Common myeloid progenitor, CD34-positive (primary cell): ENCODE measurements around the gene VASN.

Experiments
- CTCF ChIA-PET: fragments of 350-600 bp; sonication (Branson Sonifier 250); formaldehyde crosslinking; loops from one replicate; lab custom pipeline; 2021; ENCODE audit warnings: antibody characterized with exemption; lab: Charles Lee
- POLR2A ChIA-PET: fragments of 350-600 bp; sonication (Branson Sonifier 250); formaldehyde crosslinking; loops from one replicate; lab custom pipeline; 2021; ENCODE audit warnings: antibody characterized with exemption; lab: Charles Lee
- DNase-seq, 3 donors: peaks; one replicate each; pipeline versions ENCODE4 v3.0.0 to v3.0.0-alpha.2; 2013
- H3K27ac ChIP-seq, 2 experiments: 1 replicate in 1 of 2; 2 replicates in 1 of 2; pipeline ENCODE4 v1.7.0; 2013; ENCODE audit warnings: inconsistent platforms in 2 of 2, low read length in 2 of 2, mild to moderate bottlenecking in 2 of 2, low read depth in 1 of 2, moderate library complexity in 1 of 2; ENCODE audit not compliant: severe bottlenecking in 2 of 2, insufficient read depth in 1 of 2, poor library complexity in 1 of 2
- H3K27me3 ChIP-seq, 5 experiments: replicated peaks in 2 of 5; 1 replicate in 3 of 5; 2 replicates in 2 of 5; pipeline versions ENCODE4 v1.6.1 to v1.7.0; 2013; ENCODE audit warnings: low read length in 4 of 5, mild to moderate bottlenecking in 2 of 5, moderate library complexity in 2 of 5, inconsistent platforms in 1 of 5; ENCODE audit not compliant: insufficient read depth in 5 of 5, control insufficient read depth in 4 of 5
- H3K36me3 ChIP-seq, 4 experiments: 1 replicate in 2 of 4; 2 replicates in 2 of 4; pipeline versions ENCODE4 v1.6.1 to v1.7.0; 2013; ENCODE audit warnings: low read length in 3 of 4, control low read depth in 1 of 4, mild to moderate bottlenecking in 1 of 4; ENCODE audit not compliant: control insufficient read depth in 4 of 4, insufficient read depth in 4 of 4
- H3K4me1 ChIP-seq, 4 experiments: 1 replicate in 3 of 4; 2 replicates in 1 of 4; pipeline versions ENCODE4 v1.6.1 to v1.7.1; 2013; ENCODE audit warnings: low read length in 3 of 4, mild to moderate bottlenecking in 3 of 4, control low read depth in 1 of 4, inconsistent platforms in 1 of 4, moderate library complexity in 1 of 4; ENCODE audit not compliant: control insufficient read depth in 4 of 4, insufficient read depth in 4 of 4; ENCODE audit errors: control extremely low read depth in 1 of 4
- H3K4me3 ChIP-seq, 7 experiments: 1 replicate in 4 of 7; 2 replicates in 3 of 7; pipeline versions ENCODE4 v1.5.1 to v1.7.0; 2013; ENCODE audit warnings: mild to moderate bottlenecking in 7 of 7, low read length in 6 of 7, moderate library complexity in 6 of 7, inconsistent platforms in 2 of 7, low read depth in 2 of 7, control low read depth in 1 of 7; ENCODE audit not compliant: insufficient read depth in 4 of 7, control insufficient read depth in 1 of 7; ENCODE audit errors: extremely low read depth in 1 of 7
- H3K9me3 ChIP-seq, 5 experiments: 1 replicate in 4 of 5; 2 replicates in 1 of 5; pipeline versions ENCODE4 v1.6.1 to v1.7.1; 2013; ENCODE audit warnings: low read length in 4 of 5, mild to moderate bottlenecking in 2 of 5, inconsistent platforms in 1 of 5, low read depth in 1 of 5, moderate library complexity in 1 of 5; ENCODE audit not compliant: control insufficient read depth in 4 of 5, insufficient read depth in 2 of 5; ENCODE audit errors: control extremely low read depth in 1 of 5
- WGBS: methylation state at CpG from one replicate; pipeline ENCODE4 v1.1.5; 2013; ENCODE audit not compliant: insufficient coverage; 5-methylcytosine and 5-hydroxymethylcytosine counted together

The VASN gene

DNA sequence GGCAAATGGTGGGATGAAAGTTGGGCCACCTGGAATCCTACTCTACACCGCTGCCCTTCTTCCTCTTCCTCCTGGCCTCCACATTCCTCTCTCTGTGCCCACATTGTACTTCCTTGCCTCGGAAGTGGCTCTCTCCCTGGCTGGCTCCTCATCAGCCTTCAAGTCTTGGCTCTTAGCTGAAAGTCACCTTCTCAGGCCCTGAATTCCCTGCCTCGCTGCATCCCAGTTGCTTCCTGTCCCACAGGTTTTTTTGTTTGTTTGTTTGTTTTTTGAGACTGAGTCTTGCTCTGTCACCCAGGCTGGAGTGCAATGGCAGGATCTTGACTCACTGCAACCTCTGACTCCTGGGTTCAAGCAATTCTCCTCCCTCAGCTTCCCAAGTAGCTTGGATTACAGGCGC lies 18.0 kb upstream of the VASN start:
- POLR2A ChIA-PET = no interaction called here
- H3K36me3 ChIP-seq = peaks cover 0 to 33% (median 19%) of the 10 kb centered on the region in 4 experiments

DNA sequence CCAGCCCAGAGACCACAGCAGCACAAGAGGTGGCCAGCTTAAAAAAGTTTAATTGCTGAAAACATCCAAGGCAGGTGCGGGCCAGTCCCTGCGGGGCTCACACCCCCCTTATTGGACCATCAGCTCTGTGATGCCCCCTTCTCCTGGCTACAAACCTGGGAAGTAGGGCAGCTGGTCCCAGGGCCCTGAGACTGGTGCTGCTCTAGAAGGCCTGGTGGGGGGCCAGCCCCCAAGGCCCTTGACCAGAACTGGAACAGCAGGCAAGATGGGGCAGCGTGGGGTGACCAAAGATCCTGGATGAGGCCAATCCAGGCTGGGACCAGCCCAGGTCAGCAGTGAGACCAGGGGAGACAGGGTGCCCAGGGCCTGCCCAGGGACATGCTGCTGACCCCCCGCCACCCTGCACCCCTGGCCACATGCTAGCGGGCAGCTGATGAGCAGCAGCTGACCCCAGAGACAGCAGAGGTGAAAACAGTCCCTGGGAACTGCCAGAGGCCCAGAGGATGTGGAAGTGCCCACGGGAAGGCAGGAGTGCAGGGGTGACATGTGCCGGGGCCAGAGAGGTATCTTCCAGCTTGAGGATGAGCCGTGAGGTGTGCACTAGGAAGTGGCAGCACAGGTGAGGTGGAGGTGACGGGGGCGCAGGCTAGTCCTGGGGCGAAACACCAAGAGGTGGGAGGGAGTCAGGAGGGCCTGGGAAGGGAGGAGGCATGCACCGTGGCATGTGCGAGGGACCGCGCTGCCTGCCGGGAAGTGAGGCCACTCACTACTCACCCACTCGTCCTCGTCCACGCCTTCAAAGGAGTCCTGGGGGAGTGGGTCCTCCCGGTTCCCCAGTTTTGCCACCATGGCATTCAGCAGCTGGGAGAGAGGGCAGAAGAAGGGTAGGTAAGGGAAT lies 16.9 kb upstream of the VASN start:
- Histone ChIP-seq H3K9me3 (no peaks in the 10 kb centered on the region), H3K4me1 (peaks cover 0 to 10% (median 9%) of the 10 kb centered on the region in 4 experiments), H3K27me3 (no peaks in the 10 kb centered on the region), H3K36me3 (peaks cover 0 to 41% (median 23%) of the 10 kb centered on the region in 4 experiments), H3K4me3 (no peak overlapping the region), H3K27ac (no peak overlapping the region)
- no peak for DNase-seq
- 100% methylated on average over 13 of the region's 20 CpGs for WGBS
- POLR2A ChIA-PET = no interaction called here
- CTCF ChIA-PET = no interaction called here

More for the DNA sequence above, 18.0 kb upstream of the VASN start:
- no peak overlapping the region for H3K27ac ChIP-seq
- DNase-seq = no peak
- CTCF ChIA-PET = interaction anchor here (1.4 to 1.7 kb wide), 2 partner anchors 13 to 49 kb away, joined by 3 read pairs; no protein-coding TSS in a partner anchor
- H3K4me1 ChIP-seq = peaks cover 0 to 15% (median 11%) of the 10 kb centered on the region in 4 experiments
- no peaks in the 10 kb centered on the region for H3K9me3 ChIP-seq
- WGBS = 97% methylated on average over 3 of the region's 4 CpGs
- no peak overlapping the region for H3K4me3 ChIP-seq
- H3K27me3 ChIP-seq = no peaks in the 10 kb centered on the region

DNA sequence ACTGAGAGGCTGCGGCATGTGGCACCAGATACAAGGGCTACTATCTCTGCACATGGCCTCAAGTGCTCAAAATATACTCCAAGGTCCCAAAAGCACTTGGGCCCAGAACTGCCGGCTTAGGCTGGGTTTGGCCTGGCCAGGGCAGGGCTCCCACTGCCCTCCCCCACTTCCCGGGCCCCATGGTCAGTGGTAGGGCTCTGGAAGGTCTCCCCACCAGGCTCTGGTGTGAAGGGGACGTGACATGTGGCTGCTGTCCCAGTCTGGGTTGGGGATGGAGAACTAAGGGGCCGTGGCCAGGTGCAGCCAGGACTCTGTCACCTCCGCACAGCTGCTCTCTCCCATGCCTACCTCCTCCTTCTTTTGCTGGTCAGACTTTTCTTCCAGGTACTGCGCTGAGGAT lies 14.8 kb upstream of the VASN start:
- ChIA-PET CTCF (interaction anchor here (1.2 kb wide), 1 partner anchor 45 kb away, joined by 3 read pairs; no protein-coding TSS in a partner anchor), POLR2A (no interaction called here)
- WGBS = 100% methylated on average over 7 of the region's 7 CpGs
- Histone ChIP-seq H3K9me3 (no peaks in the 10 kb centered on the region), H3K4me3 (no peak overlapping the region), H3K27ac (no peak overlapping the region), H3K27me3 (no peaks in the 10 kb centered on the region), H3K36me3 (peaks cover 0 to 58% (median 37%) of the 10 kb centered on the region in 4 experiments), H3K4me1 (no peaks in the 10 kb centered on the region)
- no peak for DNase-seq

- Histone ChIP-seq H3K27me3 (no peaks in the 10 kb centered on the region), H3K4me1 (no peaks in the 10 kb centered on the region), H3K9me3 (no peaks in the 10 kb centered on the region), H3K27ac (no peak overlapping the region), H3K36me3 (peaks cover 0 to 71% (median 43%) of the 10 kb centered on the region in 4 experiments), H3K4me3 (no peak overlapping the region)
- ChIA-PET CTCF (interaction anchor here (0.8 to 1.9 kb wide), 4 partner anchors 11 to 45 kb away, joined by 3 to 7 read pairs (median 6); no protein-coding TSS in a partner anchor), POLR2A (no interaction called here)
- 95% methylated on average over 18 of the region's 19 CpGs for WGBS
- no peak for DNase-seq
These were observed 13.4 kb upstream of the VASN start for GRCh38 chr16:4358236-4358635.

GRCh38 chr16:4358831-4359561 lies 12.7 kb upstream of the VASN start:
- Histone ChIP-seq H3K27ac (no peak overlapping the region), H3K9me3 (no peaks in the 10 kb centered on the region), H3K36me3 (peaks cover 0 to 73% (median 44%) of the 10 kb centered on the region in 4 experiments), H3K27me3 (no peaks in the 10 kb centered on the region), H3K4me3 (no peak overlapping the region), H3K4me1 (no peaks in the 10 kb centered on the region)
- WGBS = 68% methylated on average over 10 of the region's 19 CpGs
- ChIA-PET POLR2A (interaction anchor here (0.9 kb wide), 1 partner anchor 28 kb away, joined by 4 read pairs; no protein-coding TSS in a partner anchor), CTCF (interaction anchor here (0.6 to 3.6 kb wide), 9 partner anchors 8 to 597 kb away, joined by 3 to 31 read pairs (median 4); partner anchors contain the start of genes PAM16 and VASN)
- DNase-seq = peak; percentile 41 to 64 (median 53)

- no peak overlapping the region for H3K4me3 ChIP-seq
- WGBS = 100% methylated on average over 3 of the region's 3 CpGs
- H3K27me3 ChIP-seq = no peaks in the 10 kb centered on the region
- H3K9me3 ChIP-seq = no peaks in the 10 kb centered on the region
- peaks cover 0 to 74% (median 45%) of the 10 kb centered on the region in 4 experiments for H3K36me3 ChIP-seq
- ChIA-PET CTCF (interaction anchor here (0.8 to 3.6 kb wide), 5 partner anchors 9 to 43 kb away, joined by 3 to 31 read pairs (median 7); partner anchors contain the start of genes PAM16 and VASN), POLR2A (interaction anchor here (0.9 to 1.8 kb wide), 2 partner anchors 22 to 28 kb away, joined by 3 to 4 read pairs; no protein-coding TSS in a partner anchor)
- DNase-seq = no peak
- H3K27ac ChIP-seq = no peak overlapping the region
- no peaks in the 10 kb centered on the region for H3K4me1 ChIP-seq
These were observed 11.7 kb upstream of the VASN start for GRCh38 chr16:4359914-4360313.
